Mammary epithelial cell (primary cell): ENCODE measurements around the gene MYO5A.

Experiments
- CTCF ChIP-seq, 2 donors: IDR thresholded peaks in 1 of 2; conservative IDR thresholded peaks in 1 of 2; 2 replicates each; pipeline ENCODE4 v1.5.1; 2011 to 2012; ENCODE audit warnings: inconsistent platforms in 2 of 2, low read length in 2 of 2, mild to moderate bottlenecking in 2 of 2, control low read depth in 1 of 2, low read depth in 1 of 2; ENCODE audit not compliant: insufficient read depth in 1 of 2; ENCODE audit errors: extremely low read depth in 1 of 2
- EZH2 ChIP-seq: IDR thresholded peaks from 2 replicates; pipeline ENCODE4 v1.6.1; 2012; ENCODE audit warnings: low read length, inconsistent platforms, borderline replicate concordance

GRCh38 chr15:52352086-52352485, 176.6 kb downstream of the MYO5A start:
- TF ChIP-seq CTCF (conservative IDR thresholded peaks at IDR 0.05 in 1 of 2, IDR thresholded peaks at IDR 0.05 in 1 of 2; ENCODE audit: extremely low read depth in 1 of 2, insufficient read depth in 1 of 2, low read depth in 1 of 2, low read length in 2 of 2) (no peak), EZH2 (no peak)
